ENCODE measurements around the gene COBL. TPM values are rescaled to one million over a fixed set of nuclear protein-coding genes. Genes with fewer than 3 reads are reported as not detected.
A peak's percentile ranks its signal among the peaks of the same experiment; 100 is the strongest.

COBL gene
- total and polyA plus RNA-seq, 9 of the 15 experiments (the other 6 are each of a cell fraction or from before 2014, with no cell fraction given) = 0.01 to 2.4 (median 0.09) TPM; not detected in 3

DNA sequence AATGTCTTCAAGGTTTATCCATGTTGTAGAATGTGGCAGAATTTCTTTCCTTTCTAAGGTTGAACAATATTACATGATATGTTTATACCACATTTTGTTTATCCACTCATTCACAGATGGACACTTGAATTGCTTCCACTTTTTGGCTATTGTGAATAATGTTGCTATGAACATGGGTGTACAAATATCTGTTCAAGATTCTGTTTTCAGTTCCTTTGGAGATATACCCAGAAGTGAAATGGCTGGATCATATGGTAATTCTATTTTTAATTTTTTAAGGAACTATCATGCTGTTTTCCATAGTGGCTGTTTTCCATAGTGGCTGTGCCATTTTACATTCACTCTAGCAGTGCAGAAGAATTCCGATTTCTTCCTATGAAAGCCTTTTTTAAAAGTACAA lies 339.2 kb downstream of the COBL start:
- no peak overlapping the region for H3K4me2 ChIP-seq (ENCODE audit: insufficient read depth, low read length)
- TF ChIP-seq ZNF431 (CRISPR knock-in tag; IDR thresholded peaks at IDR 0.05) = no peak
- TF ChIP-seq, protein P1, sequence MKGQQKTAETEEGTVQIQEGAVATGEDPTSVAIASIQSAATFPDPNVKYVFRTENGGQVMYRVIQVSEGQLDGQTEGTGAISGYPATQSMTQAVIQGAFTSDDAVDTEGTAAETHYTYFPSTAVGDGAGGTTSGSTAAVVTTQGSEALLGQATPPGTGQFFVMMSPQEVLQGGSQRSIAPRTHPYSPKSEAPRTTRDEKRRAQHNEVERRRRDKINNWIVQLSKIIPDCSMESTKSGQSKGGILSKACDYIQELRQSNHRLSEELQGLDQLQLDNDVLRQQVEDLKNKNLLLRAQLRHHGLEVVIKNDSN (CRISPR knock-in tag; IDR thresholded peaks at IDR 0.05) = no peak
- no peak for TF ChIP-seq RBM14 (IDR thresholded peaks at IDR 0.05; ENCODE audit: borderline replicate concordance, insufficient read depth, low read depth, low read length)
- TF ChIP-seq RBM34 (IDR thresholded peaks at IDR 0.05; ENCODE audit: borderline replicate concordance, insufficient read depth, low read length) = no peak
- in situ Hi-C loops (cut with MboI) = no loop called here
- no peaks in the 10 kb centered on the region for H3K36me3 ChIP-seq (ENCODE audit: control insufficient read depth, insufficient read depth, low read length)
- H3K27ac ChIP-seq (ENCODE audit: extremely low read depth, low read depth, low read length) = no peak overlapping the region
- no peak overlapping the region for H3K9ac ChIP-seq (ENCODE audit: insufficient read depth in 1 of 2, low read depth in 2 of 2, low read length in 2 of 2)
- H3K27me3 ChIP-seq (ENCODE audit: control insufficient read depth in 2 of 2, insufficient read depth in 2 of 2, low read length in 2 of 2) = peaks cover 0 to 4% of the 10 kb centered on the region in 2 experiments; a peak in 3 of 5 replicates
- FAIRE-seq (no peak), DNase-seq (ENCODE audit: extremely low read depth in 1 of 4, low spot score in 3 of 4) (no peak), ATAC-seq (no peak)
- H3K4me3 ChIP-seq = no peak overlapping the region
- no peaks in the 10 kb centered on the region for H3K4me1 ChIP-seq (replicated peaks in 1 of 2; ENCODE audit: control insufficient read depth in 2 of 2, insufficient read depth in 2 of 2, low read length in 2 of 2)
- WGBS (ENCODE audit: insufficient coverage, low coverage, missing lambda C conversion rate) = 0% methylated on average over 1 of the region's 1 CpG
- H3K9me1 ChIP-seq (ENCODE audit: control insufficient read depth, insufficient read depth, low read length) = no peaks in the 10 kb centered on the region
- no peaks in the 10 kb centered on the region for H4K20me1 ChIP-seq (replicated peaks; ENCODE audit: control insufficient read depth, insufficient read depth, low read length)
- POLR2A ChIA-PET = no interaction called here
- no peak overlapping the region for H2AFZ ChIP-seq (ENCODE audit: low read depth, low read length)
- BruUV-seq (replicated peaks) = no TSS peak
- intact Hi-C loops (cut with micrococcal nuclease) = no loop called here
- CTCF ChIA-PET (ENCODE audit: low intra/inter-chr PET ratio) = no interaction called here
- no peaks in the 10 kb centered on the region for H3K9me3 ChIP-seq (replicated peaks; ENCODE audit: control insufficient read depth, insufficient read depth, low read depth, low read length)
- no peaks in the 10 kb centered on the region for H3K79me2 ChIP-seq (ENCODE audit: control insufficient read depth, insufficient read depth, low read length)

DNA sequence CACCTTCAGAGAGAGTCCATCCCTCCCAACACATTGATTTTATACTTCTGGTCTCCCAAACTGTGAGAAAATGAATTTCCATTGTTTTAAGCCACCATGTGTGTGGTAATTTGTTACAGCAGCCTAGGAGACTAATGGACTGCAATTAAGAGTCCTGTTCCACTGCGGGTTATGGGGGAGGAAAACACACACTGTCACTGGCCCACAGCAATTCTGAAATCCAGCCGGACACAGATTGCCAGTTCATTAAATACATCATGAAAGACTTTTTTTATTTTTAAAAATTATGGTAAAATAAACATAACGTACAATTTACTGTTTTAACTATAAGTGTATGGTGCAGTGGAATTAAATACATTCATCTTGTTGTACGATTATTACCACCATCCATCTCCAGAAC lies 340.5 kb downstream of the COBL start:
- FAIRE-seq = no peak
- BruUV-seq (replicated peaks) = no TSS peak
- no peaks in the 10 kb centered on the region for H3K36me3 ChIP-seq (ENCODE audit: control insufficient read depth, insufficient read depth, low read length)
- H3K9me3 ChIP-seq (replicated peaks; ENCODE audit: control insufficient read depth, insufficient read depth, low read depth, low read length) = no peaks in the 10 kb centered on the region
- no peak overlapping the region for H2AFZ ChIP-seq (ENCODE audit: low read depth, low read length)
- no peak overlapping the region for H3K4me2 ChIP-seq (ENCODE audit: insufficient read depth, low read length)
- WGBS (ENCODE audit: insufficient coverage, low coverage, missing lambda C conversion rate) = 0% methylated on average over 4 of the region's 4 CpGs
- in situ Hi-C loops (cut with MboI) = no loop called here
- no peak for TF ChIP-seq CHD2 (IDR thresholded peaks at IDR 0.05; ENCODE audit: low read depth, low read length)
- no peak for TF ChIP-seq NUFIP1 (IDR thresholded peaks at IDR 0.05; ENCODE audit: partially characterized antibody)
- TF ChIP-seq ZNF584 (CRISPR knock-in tag; IDR thresholded peaks at IDR 0.05; ENCODE audit: low read depth) = peak; percentile 98
- H3K9me1 ChIP-seq (ENCODE audit: control insufficient read depth, insufficient read depth, low read length) = no peaks in the 10 kb centered on the region
- no peak overlapping the region for H3K9ac ChIP-seq (ENCODE audit: insufficient read depth in 1 of 2, low read depth in 2 of 2, low read length in 2 of 2)
- intact Hi-C loops (cut with micrococcal nuclease) = no loop called here
- ATAC-seq = no peak
- no peaks in the 10 kb centered on the region for H3K4me1 ChIP-seq (replicated peaks in 1 of 2; ENCODE audit: control insufficient read depth in 2 of 2, insufficient read depth in 2 of 2, low read length in 2 of 2)
- H3K4me3 ChIP-seq = no peak overlapping the region
- H3K27me3 ChIP-seq (ENCODE audit: control insufficient read depth in 2 of 2, insufficient read depth in 2 of 2, low read length in 2 of 2) = no peaks in the 10 kb centered on the region; a peak in 2 of 5 replicates
- CTCF ChIA-PET (ENCODE audit: low intra/inter-chr PET ratio) = no interaction called here
- no peak for DNase-seq (ENCODE audit: extremely low read depth in 1 of 4, low spot score in 3 of 4)
- H4K20me1 ChIP-seq (replicated peaks; ENCODE audit: control insufficient read depth, insufficient read depth, low read length) = no peaks in the 10 kb centered on the region
- no peak overlapping the region for H3K27ac ChIP-seq (ENCODE audit: extremely low read depth, low read depth, low read length)
- POLR2A ChIA-PET = no interaction called here
- H3K79me2 ChIP-seq (ENCODE audit: control insufficient read depth, insufficient read depth, low read length) = no peaks in the 10 kb centered on the region
